NCI-H345 (cell line): ENCODE measurements around the gene TSHZ3.

Experiments used
- DNase-seq: peaks from one replicate; lab custom pipeline; 2025; lab: John Stamatoyannopoulos, UW

Gene TSHZ3

DNA sequence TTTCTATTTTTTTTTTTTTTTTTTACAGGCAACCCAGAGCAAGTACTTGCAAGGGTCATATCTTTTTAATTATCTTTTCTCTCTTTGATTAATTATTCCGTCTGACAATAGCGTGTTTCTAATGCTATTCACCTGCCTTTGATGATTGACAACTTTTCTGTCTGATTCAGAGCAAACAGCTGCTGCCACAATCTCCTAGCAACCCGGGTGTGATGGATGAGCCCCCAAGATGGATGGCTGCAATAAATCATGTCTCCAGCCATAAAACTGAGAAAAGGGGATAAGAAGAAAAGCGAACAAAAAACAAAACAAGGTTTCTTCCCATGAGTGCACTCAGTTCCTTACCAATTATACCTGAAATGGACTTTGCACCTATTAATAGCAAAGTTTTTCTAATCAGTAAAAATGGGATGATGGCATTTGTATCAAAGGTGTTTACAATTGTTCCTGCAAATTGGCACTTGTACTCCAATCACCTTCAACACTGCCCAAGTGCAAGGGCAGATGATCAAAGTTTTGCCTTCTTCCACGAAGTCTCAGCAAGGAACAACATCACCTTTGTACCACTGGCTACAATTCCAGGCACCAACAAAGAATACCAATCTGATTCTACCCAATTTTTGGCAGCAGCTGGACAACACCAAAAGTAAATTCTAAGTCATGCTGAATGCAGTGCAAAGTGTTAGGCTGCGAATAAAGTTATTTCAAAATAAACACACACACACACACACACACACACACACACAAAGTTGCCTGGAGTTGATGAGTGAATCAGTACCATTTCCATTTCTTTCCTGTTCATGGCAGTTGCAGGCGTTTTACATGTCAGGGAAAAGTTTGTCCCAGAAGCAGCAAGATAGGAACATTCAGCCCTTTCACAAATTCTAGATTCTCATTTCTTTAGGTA, 12.0 kb downstream of the TSHZ3 start:
- no peak for DNase-seq

DNA sequence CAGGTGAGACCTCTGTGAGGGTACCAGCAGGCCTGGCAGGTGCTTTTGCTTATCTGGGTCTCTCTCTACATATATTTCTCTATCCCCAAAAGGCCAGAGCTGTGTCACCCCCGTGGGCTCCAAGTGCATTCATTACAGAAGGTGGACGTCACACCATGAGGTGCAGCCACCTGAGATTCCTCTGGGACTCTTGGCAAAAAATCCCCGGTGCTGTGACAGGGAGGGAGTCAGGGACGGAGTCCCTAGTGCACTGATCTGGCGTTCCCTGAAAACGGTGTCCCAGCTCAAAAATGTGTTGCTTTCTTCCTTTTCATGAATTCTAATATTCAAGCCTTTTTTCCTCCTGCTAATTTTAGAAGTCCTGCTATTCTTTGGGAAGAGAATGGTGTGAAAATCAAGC, 13.5 kb downstream of the TSHZ3 start:
- no peak for DNase-seq

DNA sequence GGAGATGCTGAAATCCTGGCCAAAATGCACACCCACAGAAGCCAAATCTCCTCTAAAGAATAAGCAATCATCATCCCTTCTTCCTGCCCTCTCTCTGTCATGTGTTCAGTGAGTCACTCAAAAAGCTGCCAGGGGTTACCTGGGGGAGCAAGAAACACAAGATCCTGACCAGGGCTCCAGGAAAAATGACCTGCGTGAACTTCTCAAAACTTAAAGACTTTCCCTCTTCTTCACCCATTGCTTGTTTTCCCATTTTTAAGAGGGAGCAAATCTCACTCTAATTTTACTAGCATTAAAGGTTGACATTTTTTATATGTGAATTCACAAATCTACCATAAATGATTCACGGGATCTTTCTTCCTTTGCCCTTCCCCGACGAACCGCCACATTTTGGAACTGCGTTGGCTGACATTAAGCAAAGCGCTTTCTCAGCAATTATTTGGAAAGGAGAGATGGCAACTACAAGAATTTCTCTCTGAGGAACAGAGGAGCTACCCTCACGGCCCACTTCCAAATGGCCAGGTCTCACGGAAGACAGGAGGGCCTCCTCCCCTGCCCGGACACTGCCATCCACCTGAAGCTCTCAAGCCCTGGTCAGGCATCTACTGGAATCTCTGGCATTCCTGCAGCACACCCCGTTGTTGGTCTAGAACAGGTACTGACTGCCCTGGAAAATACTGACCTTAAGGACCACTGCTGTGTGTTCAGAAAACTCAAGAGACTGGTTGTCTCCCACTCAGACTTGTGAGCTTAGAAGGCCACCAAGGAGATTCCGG, 14.2 kb downstream of the TSHZ3 start:
- no peak for DNase-seq

- no peak for DNase-seq
These were observed 15.0 kb downstream of the TSHZ3 start for GRCh38 chr19:31334101-31334848.

- DNase-seq = no peak
These were observed 17.1 kb downstream of the TSHZ3 start for GRCh38 chr19:31332096-31332495.

DNA sequence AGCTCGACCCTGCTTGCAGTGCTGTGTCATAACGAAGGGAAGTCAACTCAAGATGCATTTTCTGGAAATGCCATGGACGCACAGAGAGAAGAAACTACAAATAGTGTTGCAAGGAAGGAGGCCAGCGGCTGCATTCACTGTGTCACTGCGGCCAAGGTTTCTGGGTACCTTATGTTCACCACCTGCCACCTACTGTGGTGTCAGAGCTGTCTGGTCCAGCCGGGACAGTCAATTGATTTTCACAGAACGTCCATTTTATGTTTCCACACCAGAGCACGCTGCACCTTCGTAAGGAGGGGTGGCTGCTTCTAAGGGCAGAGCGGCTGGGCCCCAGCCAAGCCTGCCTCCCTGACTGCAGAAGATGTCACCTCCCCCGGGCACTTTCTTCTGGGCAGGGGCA, 17.7 kb downstream of the TSHZ3 start:
- no peak for DNase-seq

- no peak for DNase-seq
These were observed 18.5 kb downstream of the TSHZ3 start for GRCh38 chr19:31330761-31331160.

- DNase-seq = no peak
These were observed 19.0 kb downstream of the TSHZ3 start for GRCh38 chr19:31330237-31330636.

- DNase-seq = no peak
These were observed 19.4 kb downstream of the TSHZ3 start for GRCh38 chr19:31329819-31330218.

GRCh38 chr19:31328238-31328637, 21.0 kb downstream of the TSHZ3 start:
- no peak for DNase-seq

DNA sequence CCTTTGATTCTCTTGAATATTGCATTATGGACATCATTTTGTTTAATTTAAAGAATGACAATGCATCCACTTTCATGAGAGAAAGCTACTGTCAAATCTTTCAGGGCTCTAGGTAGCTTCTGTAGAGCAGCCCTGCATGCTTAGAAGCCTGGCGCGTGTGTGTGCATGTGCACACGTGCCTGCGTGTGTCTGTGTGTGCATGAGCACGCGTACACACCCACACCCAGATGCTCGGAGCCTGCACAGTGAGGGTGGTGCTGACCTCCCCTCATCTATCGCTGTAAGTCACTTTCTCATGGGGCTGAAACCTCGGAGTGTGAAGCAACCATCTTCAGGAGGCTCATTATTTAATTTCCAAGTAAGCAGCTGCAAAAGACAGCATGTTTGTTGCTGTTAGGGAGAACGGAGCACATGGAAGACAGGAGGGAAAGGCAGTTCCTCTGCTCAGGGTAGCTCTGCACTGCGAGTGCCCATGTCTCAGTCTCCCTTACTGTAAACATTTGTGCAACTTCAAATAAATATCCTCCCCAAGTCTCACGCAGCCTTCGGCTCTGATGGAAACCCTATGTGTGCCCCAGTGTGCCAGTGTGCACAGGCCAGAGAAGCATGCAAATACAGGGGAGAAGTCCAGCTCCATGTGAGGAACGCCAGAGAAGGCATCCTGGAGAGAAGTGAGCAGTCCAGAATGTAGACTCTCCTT, 22.8 kb downstream of the TSHZ3 start:
- DNase-seq = no peak

DNA sequence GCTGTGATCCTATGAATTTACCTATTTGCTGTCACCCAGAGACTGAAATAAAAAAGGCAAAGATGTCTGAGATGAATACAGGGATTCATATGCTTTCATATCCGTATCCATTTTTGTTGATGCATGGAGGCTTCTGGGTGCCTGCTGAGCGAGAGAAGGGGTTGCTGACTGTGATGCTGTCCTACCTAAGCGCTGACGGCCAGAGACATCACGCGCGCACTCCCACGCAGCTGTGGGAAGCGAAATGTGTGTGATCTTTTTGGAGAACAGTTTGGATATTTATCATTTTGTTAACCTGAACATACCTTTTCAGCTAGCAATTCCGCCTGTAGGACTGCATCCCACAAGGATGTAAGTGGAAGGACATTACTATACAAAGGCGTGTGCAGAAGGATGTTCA, 23.9 kb downstream of the TSHZ3 start:
- no peak for DNase-seq

- DNase-seq = no peak
These were observed 29.8 kb downstream of the TSHZ3 start for GRCh38 chr19:31319465-31319864.

DNA sequence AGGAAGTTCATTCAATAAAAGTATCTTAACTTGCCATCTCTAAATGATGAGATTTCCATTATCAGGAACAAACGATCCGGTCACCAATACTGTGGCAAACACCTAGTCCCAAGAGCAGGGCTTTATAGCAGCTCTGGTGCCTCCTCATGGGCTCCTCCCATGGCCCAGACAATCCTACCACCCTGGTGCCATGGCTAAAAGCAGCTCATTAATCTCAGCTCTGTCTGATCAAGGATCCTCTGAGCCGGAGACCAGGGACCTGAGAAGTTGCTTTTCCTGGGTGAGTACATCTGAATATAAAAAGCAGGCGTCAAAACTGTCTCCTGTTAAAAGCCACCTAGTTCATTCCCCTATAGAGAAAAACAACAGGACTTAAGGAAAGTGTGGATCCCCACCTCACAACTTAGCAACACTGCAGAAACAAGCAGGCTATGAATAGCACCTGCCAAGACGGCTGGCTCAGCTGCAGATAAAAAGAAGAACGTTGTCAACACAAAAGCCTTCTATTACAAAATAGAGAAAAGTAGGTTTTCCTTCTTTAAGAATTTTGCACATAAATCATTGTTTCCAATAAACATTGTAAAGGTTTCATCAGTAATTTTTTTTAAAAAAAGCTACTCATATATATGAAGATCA, 30.3 kb downstream of the TSHZ3 start:
- no peak for DNase-seq

DNA sequence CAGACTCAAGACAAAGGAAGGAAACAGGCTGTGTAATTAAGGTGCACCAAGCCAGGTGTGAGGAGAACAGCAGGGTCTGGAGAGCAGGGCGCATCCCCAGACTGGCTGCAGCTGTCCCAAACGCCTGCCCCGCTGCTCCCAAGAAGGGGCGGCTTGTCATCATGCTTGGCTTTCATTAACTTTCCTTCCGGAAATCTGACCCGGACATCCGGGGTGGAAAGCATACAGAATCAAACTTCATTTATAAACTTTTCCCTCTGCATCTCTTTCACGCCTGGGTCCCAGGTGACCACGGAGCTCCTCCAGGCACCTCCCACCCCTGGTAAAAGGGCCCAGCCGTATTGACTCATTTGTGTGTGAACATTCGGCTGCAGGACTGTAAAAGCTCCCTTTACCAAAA, 31.7 kb downstream of the TSHZ3 start:
- DNase-seq = no peak

- DNase-seq = no peak
These were observed 32.1 kb downstream of the TSHZ3 start for GRCh38 chr19:31317093-31317492.

GRCh38 chr19:31316201-31316951, 32.9 kb downstream of the TSHZ3 start:
- DNase-seq = no peak

DNA sequence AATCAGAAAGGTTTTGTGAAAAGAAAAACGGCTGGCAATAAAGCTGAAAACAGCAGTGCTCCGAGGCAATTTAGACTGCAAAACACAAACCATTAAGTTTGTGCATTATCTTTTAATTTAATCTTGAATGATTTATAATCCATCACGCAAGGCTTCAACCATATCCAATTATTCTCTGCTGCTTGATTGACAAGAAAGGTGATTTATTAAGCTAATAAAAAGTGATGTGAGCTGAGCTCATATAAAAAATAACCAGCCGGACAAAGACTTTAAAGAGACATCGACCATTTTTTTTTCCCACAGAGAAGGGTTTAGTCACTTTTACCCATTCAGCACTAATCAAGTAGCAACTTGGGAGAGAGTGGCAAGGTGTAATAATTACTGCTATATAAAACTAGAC, 33.6 kb downstream of the TSHZ3 start:
- no peak for DNase-seq

DNA sequence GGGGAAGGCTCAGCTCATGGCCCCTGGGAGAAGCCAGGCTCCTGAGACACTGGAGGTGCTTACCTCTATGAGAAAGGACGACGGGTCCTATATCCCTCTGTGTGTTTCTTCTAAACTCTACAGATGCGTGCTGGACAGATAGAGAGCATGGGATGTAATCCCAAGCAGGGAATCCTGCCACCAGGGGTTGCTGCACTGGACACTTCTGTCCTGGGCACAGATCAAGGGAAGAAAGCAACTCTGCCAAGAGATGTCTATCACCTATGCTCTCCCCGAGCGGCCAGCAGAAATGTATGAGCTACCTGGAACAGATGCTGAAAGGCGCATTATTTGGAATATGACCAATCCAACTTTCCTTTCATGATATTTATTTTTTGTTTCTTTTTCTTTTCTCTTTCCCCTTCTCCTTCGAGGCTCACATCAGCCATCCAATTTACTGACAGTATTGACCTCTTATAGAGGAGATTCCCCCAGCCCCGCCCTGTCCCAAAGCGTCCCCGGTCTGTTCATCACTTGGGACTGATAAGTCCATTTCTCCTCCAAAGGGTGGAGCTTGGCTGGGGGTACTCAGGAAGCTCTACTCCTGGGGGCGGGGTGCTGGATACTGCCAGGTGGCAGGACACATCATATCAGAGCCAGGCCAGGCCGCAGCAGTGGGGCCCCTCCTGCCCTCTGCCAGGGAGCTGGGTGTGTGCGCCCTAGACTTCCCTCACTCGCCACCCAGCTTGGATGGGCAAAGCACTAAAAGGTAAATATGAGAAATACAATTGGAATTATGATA, 34.2 kb downstream of the TSHZ3 start:
- no peak for DNase-seq

- DNase-seq = no peak
These were observed 35.1 kb downstream of the TSHZ3 start for GRCh38 chr19:31314156-31314555.
